HepG2 (cell line): ENCODE measurements around the gene NPB. TPM values are rescaled to one million over a fixed set of nuclear protein-coding genes. Genes with fewer than 3 reads are reported as not detected.

Experiments
- CBX2 ChIP-seq, 2 experiments: fragments of 200-600 bp in 1 of 2; sonication (generic); formaldehyde crosslinking in 1 of 2; IDR thresholded peaks; 2 replicates each; pipeline versions ENCODE4 v1.7.0 to v1.8.1; 2018 to 2022; ENCODE audit warnings: low read depth in 2 of 2, low read length in 1 of 2, mild to moderate bottlenecking in 1 of 2, missing genetic modification reagents in 1 of 2
- HNRNPLL ChIP-seq: fragments of 200-400 bp; formaldehyde crosslinking; IDR thresholded peaks from 2 replicates; pipeline ENCODE4 v1.6.1; 2017; ENCODE audit warnings: mild to moderate bottlenecking, low read depth, low read length; ENCODE audit not compliant: poor library complexity, severe bottlenecking
- NCOR1 ChIP-seq: fragments of 200-600 bp; sonication (generic); IDR thresholded peaks from 2 replicates; pipeline ENCODE4 v1.7.0; 2017; ENCODE audit warnings: antibody characterized with exemption, low read length, borderline replicate concordance
- NFE2 ChIP-seq: sonication (generic); formaldehyde crosslinking; IDR thresholded peaks from 2 replicates; pipeline ENCODE4 v1.4.0; 2020; ENCODE audit warnings: missing genetic modification reagents
- RFXAP ChIP-seq: sonication (generic); formaldehyde crosslinking; IDR thresholded peaks from 2 replicates; pipeline ENCODE4 v1.4.0; 2020; ENCODE audit warnings: missing genetic modification reagents, borderline replicate concordance
- polyA plus RNA-seq, 8 experiments: library from polyadenylated mRNA; depleted of rRNA in 3 of 8; stranded (reverse) in 7 of 8; unstranded in 1 of 8; fragments of >200 nt; fragmentation: Illumina TruSeq in 4 of 8; extraction: Trizol in 4 of 8; gene quantifications; 2 replicates each; pipeline versions ENCODE4 v1.2.1 to v1.2.3, GENCODE V29; 2011 to 2016; ENCODE audit warnings: low read depth in 4 of 8, missing spikeins in 1 of 8, mixed read lengths in 1 of 8; ENCODE audit not compliant: insufficient read depth in 1 of 8
- total RNA-seq, 5 experiments: library from RNA; depleted of rRNA; stranded (reverse); fragments of >200 nt; fragmentation: Illumina TruSeq; extraction: Trizol; gene quantifications; 2 replicates each; pipeline ENCODE4 v1.2.3, GENCODE V29; 2016; ENCODE audit warnings: low read depth in 1 of 5
- TF ChIP-seq, protein P1 (sequence below): sonication (generic); formaldehyde crosslinking; IDR thresholded peaks from 2 replicates; pipeline ENCODE4 v1.5.0; 2020; ENCODE audit warnings: mild to moderate bottlenecking, missing genetic modification reagents
- TF ChIP-seq, protein P2 (sequence below): sonication (generic); formaldehyde crosslinking; IDR thresholded peaks from 2 replicates; pipeline ENCODE4 v1.8.0; 2022; ENCODE audit warnings: mild to moderate bottlenecking, missing genetic modification reagents
- TF ChIP-seq, protein P3 (sequence below), 2 experiments: sonication (generic) in 1 of 2; formaldehyde crosslinking in 1 of 2; IDR thresholded peaks; 2 replicates each; pipeline versions ENCODE4 v1.4.0 to v1.6.1; 2016 to 2020; ENCODE audit warnings: borderline replicate concordance in 1 of 2, low read depth in 1 of 2, mild to moderate bottlenecking in 1 of 2, missing genetic modification reagents in 1 of 2
- TF ChIP-seq, protein P4 (sequence below): sonication (generic); formaldehyde crosslinking; IDR thresholded peaks from 2 replicates; pipeline ENCODE4 v1.4.0; 2020; ENCODE audit warnings: missing genetic modification reagents, borderline replicate concordance
- TF ChIP-seq, protein P5 (sequence below): sonication (generic); formaldehyde crosslinking; conservative IDR thresholded peaks from 2 replicates; pipeline ENCODE4 v1.4.0; 2020; ENCODE audit warnings: missing genetic modification reagents
- TF ChIP-seq, protein P6 (sequence below): IDR thresholded peaks from 2 replicates; pipeline ENCODE4 v1.6.1; 2016

Gene NPB
- total and polyA plus RNA-seq, 2 of the 13 experiments (the other 11 are each of a cell fraction or from before 2014, with no cell fraction given), result 0.11 to 0.93 TPM

DNA sequence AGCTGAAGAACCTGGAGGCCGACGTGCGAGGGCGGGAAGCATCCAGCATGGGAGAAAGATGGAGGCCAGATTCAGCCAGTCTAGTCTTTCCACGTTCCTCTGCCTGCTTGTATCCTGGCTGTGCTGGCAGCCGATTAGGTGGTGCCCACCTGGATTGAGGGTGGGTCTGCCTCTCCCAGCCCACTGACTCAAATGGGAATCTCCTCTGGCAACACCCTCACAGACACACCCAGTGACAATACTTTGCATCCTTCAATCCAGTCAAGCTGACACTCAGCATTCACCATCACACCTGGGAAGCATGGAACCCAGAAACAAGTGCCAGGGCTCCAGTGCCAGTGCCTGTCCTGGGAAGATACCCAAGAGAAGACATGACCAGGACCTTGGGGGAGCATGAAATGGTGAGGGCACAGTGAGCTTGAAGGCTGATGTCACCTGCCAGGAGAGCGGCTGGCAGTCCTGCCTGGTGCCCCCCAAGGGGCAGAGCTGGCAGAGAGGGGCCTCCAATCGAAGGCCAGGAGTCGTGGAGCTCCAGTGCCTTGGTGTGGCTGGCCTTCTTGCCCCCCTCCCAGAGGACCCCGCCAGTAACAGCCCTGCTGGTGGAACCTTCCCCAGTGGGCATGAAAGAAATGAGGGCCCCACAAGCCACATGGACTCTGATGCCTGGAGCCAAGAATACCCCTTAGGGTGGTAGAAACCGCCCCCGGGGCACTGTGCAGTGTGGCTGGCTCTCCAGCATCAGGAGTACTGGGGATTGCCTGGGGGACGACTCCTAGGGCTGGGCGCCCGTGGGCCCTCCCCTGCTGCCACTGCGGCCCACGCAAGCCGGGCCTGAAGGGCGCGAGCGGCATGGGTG lies 643 bp upstream of the NPB start (continued):
- TF ChIP-seq NFE2 (CRISPR knock-in tag) (no peak), HNRNPLL (peak; percentile 4), CBX2 (IDR thresholded peaks at IDR 0.05; ENCODE audit: low read depth, low read length) (no peak), CBX2 (CRISPR knock-in tag; IDR thresholded peaks at IDR 0.05; ENCODE audit: low read depth) (no peak), NCOR1 (no peak), RFXAP (peak; percentile 59; the same call in 1 of the 2 replicates)
- TF ChIP-seq, protein P1, sequence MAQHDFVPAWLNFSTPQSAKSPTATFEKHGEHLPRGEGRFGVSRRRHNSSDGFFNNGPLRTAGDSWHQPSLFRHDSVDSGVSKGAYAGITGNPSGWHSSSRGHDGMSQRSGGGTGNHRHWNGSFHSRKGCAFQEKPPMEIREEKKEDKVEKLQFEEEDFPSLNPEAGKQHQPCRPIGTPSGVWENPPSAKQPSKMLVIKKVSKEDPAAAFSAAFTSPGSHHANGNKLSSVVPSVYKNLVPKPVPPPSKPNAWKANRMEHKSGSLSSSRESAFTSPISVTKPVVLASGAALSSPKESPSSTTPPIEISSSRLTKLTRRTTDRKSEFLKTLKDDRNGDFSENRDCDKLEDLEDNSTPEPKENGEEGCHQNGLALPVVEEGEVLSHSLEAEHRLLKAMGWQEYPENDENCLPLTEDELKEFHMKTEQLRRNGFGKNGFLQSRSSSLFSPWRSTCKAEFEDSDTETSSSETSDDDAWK (CRISPR knock-in tag), result no peak
- TF ChIP-seq, protein P2, sequence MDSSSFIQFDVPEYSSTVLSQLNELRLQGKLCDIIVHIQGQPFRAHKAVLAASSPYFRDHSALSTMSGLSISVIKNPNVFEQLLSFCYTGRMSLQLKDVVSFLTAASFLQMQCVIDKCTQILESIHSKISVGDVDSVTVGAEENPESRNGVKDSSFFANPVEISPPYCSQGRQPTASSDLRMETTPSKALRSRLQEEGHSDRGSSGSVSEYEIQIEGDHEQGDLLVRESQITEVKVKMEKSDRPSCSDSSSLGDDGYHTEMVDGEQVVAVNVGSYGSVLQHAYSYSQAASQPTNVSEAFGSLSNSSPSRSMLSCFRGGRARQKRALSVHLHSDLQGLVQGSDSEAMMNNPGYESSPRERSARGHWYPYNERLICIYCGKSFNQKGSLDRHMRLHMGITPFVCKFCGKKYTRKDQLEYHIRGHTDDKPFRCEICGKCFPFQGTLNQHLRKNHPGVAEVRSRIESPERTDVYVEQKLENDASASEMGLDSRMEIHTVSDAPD (CRISPR knock-in tag), result no peak
- TF ChIP-seq, protein P3, sequence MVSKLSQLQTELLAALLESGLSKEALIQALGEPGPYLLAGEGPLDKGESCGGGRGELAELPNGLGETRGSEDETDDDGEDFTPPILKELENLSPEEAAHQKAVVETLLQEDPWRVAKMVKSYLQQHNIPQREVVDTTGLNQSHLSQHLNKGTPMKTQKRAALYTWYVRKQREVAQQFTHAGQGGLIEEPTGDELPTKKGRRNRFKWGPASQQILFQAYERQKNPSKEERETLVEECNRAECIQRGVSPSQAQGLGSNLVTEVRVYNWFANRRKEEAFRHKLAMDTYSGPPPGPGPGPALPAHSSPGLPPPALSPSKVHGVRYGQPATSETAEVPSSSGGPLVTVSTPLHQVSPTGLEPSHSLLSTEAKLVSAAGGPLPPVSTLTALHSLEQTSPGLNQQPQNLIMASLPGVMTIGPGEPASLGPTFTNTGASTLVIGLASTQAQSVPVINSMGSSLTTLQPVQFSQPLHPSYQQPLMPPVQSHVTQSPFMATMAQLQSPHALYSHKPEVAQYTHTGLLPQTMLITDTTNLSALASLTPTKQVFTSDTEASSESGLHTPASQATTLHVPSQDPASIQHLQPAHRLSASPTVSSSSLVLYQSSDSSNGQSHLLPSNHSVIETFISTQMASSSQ (IDR thresholded peaks at IDR 0.05; ENCODE audit: low read depth), result no peak
- TF ChIP-seq, protein P3 (CRISPR knock-in tag; IDR thresholded peaks at IDR 0.05; ENCODE audit: borderline replicate concordance), result no peak
- TF ChIP-seq, protein P4, sequence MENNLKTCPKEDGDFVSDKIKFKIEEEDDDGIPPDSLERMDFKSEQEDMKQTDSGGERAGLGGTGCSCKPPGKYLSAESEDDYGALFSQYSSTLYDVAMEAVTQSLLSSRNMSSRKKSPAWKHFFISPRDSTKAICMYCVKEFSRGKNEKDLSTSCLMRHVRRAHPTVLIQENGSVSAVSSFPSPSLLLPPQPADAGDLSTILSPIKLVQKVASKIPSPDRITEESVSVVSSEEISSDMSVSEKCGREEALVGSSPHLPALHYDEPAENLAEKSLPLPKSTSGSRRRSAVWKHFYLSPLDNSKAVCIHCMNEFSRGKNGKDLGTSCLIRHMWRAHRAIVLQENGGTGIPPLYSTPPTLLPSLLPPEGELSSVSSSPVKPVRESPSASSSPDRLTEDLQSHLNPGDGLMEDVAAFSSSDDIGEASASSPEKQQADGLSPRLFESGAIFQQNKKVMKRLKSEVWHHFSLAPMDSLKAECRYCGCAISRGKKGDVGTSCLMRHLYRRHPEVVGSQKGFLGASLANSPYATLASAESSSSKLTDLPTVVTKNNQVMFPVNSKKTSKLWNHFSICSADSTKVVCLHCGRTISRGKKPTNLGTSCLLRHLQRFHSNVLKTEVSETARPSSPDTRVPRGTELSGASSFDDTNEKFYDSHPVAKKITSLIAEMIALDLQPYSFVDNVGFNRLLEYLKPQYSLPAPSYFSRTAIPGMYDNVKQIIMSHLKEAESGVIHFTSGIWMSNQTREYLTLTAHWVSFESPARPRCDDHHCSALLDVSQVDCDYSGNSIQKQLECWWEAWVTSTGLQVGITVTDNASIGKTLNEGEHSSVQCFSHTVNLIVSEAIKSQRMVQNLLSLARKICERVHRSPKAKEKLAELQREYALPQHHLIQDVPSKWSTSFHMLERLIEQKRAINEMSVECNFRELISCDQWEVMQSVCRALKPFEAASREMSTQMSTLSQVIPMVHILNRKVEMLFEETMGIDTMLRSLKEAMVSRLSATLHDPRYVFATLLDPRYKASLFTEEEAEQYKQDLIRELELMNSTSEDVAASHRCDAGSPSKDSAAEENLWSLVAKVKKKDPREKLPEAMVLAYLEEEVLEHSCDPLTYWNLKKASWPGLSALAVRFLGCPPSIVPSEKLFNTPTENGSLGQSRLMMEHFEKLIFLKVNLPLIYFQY, result no peak
- TF ChIP-seq, protein P5, sequence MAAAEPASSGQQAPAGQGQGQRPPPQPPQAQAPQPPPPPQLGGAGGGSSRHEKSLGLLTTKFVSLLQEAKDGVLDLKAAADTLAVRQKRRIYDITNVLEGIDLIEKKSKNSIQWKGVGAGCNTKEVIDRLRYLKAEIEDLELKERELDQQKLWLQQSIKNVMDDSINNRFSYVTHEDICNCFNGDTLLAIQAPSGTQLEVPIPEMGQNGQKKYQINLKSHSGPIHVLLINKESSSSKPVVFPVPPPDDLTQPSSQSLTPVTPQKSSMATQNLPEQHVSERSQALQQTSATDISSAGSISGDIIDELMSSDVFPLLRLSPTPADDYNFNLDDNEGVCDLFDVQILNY (CRISPR knock-in tag), result no peak
- TF ChIP-seq, protein P6, sequence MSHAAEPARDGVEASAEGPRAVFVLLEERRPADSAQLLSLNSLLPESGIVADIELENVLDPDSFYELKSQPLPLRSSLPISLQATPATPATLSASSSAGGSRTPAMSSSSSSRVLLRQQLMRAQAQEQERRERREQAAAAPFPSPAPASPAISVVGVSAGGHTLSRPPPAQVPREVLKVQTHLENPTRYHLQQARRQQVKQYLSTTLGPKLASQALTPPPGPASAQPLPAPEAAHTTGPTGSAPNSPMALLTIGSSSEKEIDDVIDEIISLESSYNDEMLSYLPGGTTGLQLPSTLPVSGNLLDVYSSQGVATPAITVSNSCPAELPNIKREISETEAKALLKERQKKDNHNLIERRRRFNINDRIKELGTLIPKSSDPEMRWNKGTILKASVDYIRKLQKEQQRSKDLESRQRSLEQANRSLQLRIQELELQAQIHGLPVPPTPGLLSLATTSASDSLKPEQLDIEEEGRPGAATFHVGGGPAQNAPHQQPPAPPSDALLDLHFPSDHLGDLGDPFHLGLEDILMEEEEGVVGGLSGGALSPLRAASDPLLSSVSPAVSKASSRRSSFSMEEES (CRISPR knock-in tag), result peak; percentile 18; the same call in 1 of the 2 replicates
